Fibroblast of pulmonary artery (primary cell): ENCODE measurements around the gene TGM5.

Experiments used
- DNase-seq: peaks from one replicate; pipeline ENCODE4 v3.0.0-alpha.2; 2010; ENCODE audit warnings: low read depth
- H3K4me3 ChIP-seq: replicated peaks from 2 replicates; pipeline ENCODE4 v1.5.1; 2011; ENCODE audit warnings: low read depth, mild to moderate bottlenecking, control low read depth, low read length, moderate library complexity
- TF ChIP-seq, protein P1 (sequence below): IDR thresholded peaks from 2 replicates; pipeline ENCODE4 v1.5.1; 2011; ENCODE audit warnings: mild to moderate bottlenecking, control low read depth, low read length, inconsistent platforms; ENCODE audit errors: missing control alignments

The TGM5 gene

DNA sequence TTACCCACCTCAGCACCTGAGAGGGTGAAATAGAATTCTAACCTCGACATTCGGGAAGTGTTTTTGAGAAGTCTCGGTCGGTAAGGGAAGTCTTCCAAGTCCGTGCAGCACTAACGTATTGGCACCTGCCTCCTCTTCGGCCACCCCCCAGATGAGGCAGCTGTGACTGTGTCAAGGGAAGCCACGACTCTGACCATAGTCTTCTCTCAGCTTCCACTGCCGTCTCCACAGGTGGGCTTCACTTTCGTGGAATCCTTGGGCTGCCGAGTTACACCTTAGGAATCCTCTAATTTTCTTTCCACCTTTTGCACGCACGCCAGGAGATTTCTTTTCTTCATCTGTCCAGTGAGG lies 80.8 kb downstream of the TGM5 start:
- DNase-seq = no peak
- H3K4me3 ChIP-seq = peak overlapping the region; percentile 80
- TF ChIP-seq, protein P1, sequence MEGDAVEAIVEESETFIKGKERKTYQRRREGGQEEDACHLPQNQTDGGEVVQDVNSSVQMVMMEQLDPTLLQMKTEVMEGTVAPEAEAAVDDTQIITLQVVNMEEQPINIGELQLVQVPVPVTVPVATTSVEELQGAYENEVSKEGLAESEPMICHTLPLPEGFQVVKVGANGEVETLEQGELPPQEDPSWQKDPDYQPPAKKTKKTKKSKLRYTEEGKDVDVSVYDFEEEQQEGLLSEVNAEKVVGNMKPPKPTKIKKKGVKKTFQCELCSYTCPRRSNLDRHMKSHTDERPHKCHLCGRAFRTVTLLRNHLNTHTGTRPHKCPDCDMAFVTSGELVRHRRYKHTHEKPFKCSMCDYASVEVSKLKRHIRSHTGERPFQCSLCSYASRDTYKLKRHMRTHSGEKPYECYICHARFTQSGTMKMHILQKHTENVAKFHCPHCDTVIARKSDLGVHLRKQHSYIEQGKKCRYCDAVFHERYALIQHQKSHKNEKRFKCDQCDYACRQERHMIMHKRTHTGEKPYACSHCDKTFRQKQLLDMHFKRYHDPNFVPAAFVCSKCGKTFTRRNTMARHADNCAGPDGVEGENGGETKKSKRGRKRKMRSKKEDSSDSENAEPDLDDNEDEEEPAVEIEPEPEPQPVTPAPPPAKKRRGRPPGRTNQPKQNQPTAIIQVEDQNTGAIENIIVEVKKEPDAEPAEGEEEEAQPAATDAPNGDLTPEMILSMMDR = no peak

- DNase-seq = peak; percentile 57
- TF ChIP-seq, protein P1 = peak; percentile 42
- peak within 1 kb of the TSS; percentile 80 for H3K4me3 ChIP-seq
Measured at GRCh38 chr15:43185157-43186002, 81.3 kb downstream of the TGM5 start, which contains the start of gene CCNDBP1. CCNDBP1 (plus strand) TSS chr15:43185403; CDS start chr15:43185499, 96 bp downstream.

- H3K4me3 ChIP-seq = peak overlapping the region; percentile 80
- DNase-seq = no peak
- TF ChIP-seq, protein P1 = no peak
Measured at GRCh38 chr15:43184407-43185124, 82.2 kb downstream of the TGM5 start.

GRCh38 chr15:43183270-43183669 lies 83.5 kb downstream of the TGM5 start:
- TF ChIP-seq, protein P1 = no peak
- no peak overlapping the region for H3K4me3 ChIP-seq
- DNase-seq = no peak
